NOMO-1 (cell line): Measurements from ENCODE around the gene HFM1.
A peak's percentile ranks its signal among the peaks of the same experiment; 100 is the strongest.
"Not testable (repeated sequence)": the region's sequence is repeated elsewhere in the genome, so short reads cannot be mapped to it uniquely, and the experiment has no call there.

Experiments
- DNase-seq, 2 experiments: peaks; one replicate each; lab custom pipeline; 2025; ENCODE audit not compliant: unreplicated experiment in 2 of 2; lab: John Stamatoyannopoulos, UW

HFM1 gene, protein sequence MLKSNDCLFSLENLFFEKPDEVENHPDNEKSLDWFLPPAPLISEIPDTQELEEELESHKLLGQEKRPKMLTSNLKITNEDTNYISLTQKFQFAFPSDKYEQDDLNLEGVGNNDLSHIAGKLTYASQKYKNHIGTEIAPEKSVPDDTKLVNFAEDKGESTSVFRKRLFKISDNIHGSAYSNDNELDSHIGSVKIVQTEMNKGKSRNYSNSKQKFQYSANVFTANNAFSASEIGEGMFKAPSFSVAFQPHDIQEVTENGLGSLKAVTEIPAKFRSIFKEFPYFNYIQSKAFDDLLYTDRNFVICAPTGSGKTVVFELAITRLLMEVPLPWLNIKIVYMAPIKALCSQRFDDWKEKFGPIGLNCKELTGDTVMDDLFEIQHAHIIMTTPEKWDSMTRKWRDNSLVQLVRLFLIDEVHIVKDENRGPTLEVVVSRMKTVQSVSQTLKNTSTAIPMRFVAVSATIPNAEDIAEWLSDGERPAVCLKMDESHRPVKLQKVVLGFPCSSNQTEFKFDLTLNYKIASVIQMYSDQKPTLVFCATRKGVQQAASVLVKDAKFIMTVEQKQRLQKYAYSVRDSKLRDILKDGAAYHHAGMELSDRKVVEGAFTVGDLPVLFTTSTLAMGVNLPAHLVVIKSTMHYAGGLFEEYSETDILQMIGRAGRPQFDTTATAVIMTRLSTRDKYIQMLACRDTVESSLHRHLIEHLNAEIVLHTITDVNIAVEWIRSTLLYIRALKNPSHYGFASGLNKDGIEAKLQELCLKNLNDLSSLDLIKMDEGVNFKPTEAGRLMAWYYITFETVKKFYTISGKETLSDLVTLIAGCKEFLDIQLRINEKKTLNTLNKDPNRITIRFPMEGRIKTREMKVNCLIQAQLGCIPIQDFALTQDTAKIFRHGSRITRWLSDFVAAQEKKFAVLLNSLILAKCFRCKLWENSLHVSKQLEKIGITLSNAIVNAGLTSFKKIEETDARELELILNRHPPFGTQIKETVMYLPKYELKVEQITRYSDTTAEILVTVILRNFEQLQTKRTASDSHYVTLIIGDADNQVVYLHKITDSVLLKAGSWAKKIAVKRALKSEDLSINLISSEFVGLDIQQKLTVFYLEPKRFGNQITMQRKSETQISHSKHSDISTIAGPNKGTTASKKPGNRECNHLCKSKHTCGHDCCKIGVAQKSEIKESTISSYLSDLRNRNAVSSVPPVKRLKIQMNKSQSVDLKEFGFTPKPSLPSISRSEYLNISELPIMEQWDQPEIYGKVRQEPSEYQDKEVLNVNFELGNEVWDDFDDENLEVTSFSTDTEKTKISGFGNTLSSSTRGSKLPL (N-terminal part only)

DNA sequence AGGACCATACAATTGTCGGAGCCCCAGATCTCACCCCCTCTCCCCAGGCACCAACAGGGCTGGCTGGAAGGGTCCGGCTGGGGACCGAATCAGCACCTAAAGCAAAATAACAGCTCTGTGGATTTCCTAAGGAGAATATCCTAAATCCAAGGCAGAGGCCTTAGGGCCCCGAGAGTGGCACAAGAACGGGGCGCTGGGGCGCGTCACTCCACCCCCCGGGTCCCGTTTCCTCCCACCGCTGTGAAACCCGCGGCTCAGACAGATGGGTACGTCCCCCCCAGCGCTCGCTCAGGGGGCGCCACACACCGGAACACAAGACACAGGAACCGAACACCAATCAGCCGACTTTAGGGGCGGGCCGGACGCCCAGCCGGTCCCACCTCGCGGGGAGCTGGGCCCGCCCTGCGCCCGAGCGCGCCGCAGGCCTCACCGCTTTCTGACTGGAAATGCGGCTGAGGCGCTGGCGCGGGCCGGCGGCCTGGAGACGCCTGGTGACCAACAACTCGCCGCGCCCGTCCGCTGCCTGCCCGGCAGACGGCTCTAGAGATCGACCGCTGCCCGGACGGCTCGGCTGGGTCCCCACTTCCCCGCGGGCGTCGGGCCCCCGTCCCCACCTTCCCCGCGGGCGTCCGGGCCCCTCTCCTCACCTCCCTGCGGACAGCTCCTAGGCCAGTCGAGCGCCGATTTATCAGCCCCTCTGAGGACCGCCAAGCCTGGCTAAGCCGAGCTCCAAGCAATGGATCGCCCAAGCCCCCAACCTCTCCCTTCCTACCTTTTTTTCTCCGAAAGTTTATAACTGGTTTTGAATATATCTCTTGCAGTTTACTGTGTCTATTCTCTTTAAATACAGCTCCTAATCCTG, at the start of gene HFM1:
Gene HFM1 (minus strand): TSS at position 687 of the 862 bp plus-strand sequence. CDS start 3,755 bp downstream, outside the sequence.
- peak; percentile 6 to 15 for DNase-seq

- no peak for DNase-seq
Observed at GRCh38 chr1:91454136-91454535, 49.5 kb upstream of the HFM1 start.

DNA sequence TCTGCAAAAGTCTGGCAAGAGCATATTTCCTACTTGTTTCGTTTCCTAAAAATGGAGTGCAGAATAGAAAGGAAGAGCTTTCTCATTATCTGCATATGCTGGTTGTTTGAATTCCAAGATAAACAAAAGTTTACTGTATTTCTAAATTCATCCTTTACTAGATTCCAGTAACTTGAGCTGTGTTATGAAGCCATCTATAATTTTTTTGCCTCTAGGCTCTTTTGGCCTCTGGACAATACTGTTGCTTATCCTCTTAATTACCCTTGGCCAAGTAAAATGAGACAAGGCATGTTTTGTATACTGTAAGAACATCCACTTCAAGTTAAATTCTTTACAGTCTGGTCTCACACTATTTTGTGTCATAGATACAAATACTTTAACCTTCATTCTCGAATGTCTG, 45.6 kb upstream of the HFM1 start:
- DNase-seq = no peak

DNA sequence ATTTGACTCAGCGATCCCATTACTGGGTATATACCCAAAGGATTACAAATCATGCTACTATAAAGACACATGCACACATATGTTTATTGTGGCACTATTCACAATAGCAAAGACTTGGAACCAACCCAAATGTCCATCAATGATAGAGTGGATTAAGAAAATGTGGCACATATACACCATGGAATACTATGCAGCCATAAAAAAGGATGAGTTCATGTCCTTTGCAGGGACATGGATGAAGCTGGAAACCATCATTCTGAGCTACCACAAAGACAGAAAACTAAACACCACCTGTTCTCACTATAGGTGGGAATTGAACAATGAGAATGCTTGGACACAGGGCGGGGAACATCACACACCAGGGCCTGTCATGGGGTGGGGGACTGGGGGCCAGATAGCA, 43.1 kb upstream of the HFM1 start:
- DNase-seq = not testable (repeated sequence)

- not testable (repeated sequence) for DNase-seq
Observed at GRCh38 chr1:91441980-91442379, 37.3 kb upstream of the HFM1 start.

- no peak for DNase-seq
Observed at GRCh38 chr1:91440847-91441246, 36.2 kb upstream of the HFM1 start.

GRCh38 chr1:91439016-91439415, 34.4 kb upstream of the HFM1 start:
- DNase-seq = no peak

- DNase-seq = no peak
Observed at GRCh38 chr1:91428182-91428798, 23.7 kb upstream of the HFM1 start.

DNA sequence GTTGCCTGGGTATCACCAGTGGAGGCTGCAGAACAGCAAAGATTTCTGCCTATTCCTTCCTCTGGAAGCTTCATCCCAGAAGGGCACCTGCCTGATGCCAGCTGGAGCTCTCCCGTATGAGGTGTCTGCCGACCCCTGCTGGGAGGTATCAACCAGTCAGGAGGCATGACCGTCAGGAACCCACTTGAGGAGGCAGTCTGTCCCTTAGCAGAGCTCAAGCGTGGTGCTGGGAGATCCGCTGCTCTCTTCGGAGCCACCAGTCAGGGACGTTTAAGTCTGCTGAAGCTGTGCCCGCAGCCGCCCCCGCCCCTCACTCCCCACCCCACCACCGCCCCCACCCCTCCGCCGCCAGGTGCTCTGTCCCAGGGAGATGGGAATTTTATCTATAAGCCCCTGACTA, 23.1 kb upstream of the HFM1 start:
- no peak for DNase-seq

DNA sequence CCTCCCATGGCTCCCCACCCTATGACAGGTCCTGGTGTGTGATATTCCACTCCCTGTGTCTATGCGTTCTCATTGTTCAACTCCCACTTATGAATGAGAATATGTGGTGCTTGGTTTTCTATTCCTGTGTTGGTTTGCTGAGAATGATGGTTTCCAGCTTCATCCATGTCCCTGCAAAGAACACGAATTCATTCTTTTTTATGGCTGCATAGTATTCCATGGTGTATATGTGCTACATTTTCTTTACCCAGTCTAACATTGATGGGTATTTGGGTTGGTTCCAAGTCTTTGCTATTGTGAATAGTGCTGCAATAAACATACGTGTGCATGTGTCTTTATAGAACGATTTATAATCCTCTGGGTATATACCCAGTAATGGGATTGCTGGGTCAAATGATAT, 17.9 kb upstream of the HFM1 start:
- DNase-seq = not testable (repeated sequence)

- no peak for DNase-seq
Observed at GRCh38 chr1:91412371-91412770, 7.7 kb upstream of the HFM1 start.

DNA sequence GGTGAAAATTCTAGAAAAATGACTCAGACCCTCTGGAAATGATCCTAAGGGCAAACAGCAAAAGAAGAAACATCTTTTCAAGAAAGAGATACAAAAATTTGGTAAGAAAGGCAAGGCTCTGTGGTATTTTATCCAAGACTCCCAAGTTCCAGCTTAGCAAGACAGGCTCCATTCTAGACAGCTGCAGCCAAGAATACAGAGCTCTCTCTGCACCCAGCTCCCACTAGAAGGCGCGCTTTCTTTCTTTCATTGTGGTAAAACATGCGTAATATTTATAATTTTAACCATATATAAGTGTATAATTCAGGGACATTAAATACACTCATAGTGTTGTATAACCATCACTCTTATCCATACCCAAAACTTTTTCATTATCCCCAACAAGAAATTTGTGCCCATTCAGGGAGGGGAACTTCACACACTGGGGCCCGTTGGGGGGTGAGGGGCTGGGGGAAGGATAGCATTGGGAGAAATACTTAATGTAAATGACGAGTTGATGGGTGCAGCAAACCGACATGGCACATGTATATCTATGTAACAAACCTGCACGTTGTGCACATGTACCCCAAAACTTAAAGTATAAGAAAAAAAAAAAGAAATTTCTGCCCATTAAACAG, 2.2 kb upstream of the HFM1 start:
- peak in 1 of 2 experiments; percentile 19 for DNase-seq

- DNase-seq = peak in 1 of 2 experiments; percentile 11
Observed at GRCh38 chr1:91402023-91402422, 2.6 kb downstream of the HFM1 start.

DNA sequence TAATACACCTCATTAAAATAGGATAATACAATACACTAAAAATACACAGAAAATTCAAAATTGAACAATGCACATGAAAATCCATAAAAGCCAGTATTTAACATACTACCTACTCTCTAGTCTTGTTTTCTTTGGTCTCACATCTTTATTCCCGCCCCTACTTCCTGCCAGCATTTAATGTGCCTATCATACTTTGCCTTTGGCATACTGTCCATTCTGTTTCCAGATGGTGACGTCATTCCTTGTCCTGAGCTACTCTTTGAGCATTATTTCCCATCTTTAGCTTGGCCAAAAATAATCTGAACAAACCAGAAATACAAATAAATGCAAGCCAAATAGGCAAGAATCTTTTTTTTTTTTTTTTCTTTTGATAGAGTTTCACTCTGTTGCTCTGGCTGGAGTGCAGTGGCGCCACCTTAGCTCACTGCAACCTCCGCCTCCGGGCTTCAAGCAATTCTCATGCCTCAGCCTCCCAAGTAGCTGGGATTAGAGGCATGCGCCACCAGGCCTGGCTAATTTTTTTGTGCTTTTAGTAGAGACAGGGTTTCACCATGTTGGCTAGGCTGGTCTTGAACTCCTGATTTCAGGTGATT, 4.4 kb downstream of the HFM1 start:
- no peak for DNase-seq

DNA sequence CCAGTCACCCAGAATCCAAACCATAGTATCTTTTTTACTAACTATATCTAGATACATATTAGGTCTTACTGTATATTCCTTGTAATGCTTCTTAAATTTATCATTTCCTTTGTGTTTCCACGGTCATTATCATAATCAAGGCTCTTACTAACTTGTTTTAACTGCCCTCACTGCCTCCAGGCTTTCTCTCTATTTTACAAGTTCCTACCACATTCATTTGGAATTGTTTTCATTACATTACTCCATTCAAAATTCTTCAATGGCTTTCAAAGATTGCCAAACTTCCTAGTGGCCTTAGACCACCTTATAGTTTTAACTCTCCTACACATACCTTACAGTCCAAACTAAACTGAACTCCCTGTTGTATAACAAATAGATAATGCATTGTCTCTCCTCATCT, 6.3 kb downstream of the HFM1 start:
- no peak for DNase-seq

DNA sequence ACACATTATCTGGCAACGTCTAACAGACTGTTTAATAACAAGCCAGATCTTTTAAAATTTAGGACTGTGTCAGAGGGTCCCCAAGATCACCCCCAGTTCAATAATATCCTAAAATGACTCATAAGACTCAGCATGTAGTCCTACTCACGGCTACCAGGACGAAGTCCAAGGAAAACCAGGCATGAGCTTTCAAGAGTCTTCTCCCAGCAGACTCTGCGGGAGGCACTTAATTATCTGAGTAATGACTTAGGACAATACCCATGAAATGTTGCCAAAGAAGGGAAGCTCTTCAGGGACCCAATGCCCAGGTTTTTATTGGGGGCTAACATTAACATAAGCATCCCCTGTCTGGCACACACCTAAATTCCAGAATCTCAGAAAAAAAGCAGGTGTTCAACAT, 7.0 kb downstream of the HFM1 start:
- no peak for DNase-seq

DNA sequence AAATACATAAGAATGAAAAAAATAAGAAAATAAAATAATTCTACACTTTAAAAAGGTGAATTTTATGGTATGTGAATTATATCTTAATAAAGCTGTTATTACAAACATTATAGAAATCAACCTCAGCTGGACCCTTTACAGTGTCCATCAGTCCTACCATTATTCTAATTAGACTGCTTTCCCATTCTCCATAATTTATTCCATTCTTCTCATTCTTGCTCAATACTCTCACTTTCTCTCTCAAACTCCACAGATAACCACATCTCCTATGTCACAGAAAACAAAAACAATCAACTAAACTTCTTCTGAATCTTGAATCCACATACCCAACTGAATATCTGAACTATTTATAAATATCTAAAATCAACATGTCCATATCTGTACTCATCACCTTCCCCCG, 11.6 kb downstream of the HFM1 start:
- DNase-seq = no peak

DNA sequence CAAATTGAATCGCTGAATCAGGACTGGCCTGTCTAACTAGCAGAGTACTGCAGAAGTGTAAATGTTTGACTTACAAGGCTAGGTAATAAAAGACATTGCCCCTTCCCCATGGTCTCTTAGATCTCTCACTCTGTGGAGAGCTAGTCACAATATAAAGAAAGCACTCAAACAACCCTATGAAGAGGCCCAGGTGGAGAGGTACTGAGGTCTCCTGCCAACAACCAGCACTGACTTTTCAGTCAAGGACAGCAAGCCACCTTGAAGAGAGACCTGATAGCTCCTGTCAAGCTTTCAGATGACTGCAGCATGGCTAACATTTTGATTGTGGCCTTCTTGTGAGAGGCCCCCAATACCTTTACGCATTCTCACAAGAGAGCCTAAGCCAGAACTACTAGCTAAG, 18.5 kb downstream of the HFM1 start:
- DNase-seq = no peak

DNA sequence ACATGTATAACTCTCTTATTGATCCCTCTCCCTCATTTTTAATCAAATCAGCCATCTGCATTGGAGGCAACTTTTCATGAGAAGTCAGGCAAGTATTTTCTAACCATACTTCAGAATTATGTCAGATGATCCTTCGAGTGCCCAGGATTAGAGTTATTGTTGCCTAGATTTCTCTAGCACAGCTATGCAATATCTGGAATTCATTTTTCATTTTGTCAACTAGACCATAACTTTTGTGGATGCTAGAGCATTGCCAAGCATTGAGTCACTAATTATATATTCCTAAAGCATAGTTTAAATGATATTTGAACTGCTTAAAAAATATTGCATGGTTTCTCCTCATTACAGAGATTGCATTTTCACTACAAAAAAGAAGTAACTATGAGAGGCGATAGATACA, 21.2 kb downstream of the HFM1 start:
- no peak for DNase-seq
